Brain microvascular endothelial cell (primary cell): ENCODE data around the gene CDC42BPA.

Experiments used
- DNase-seq: peaks from one replicate; pipeline ENCODE4 v3.0.0-alpha.2; 2020
- H3K27ac ChIP-seq: fragments of 250-450 bp; sonication (Bioruptor Pico); 2 replicates; pipeline ENCODE4 v1.5.1; 2020; ENCODE audit warnings: mild to moderate bottlenecking, moderate library complexity
- H3K27me3 ChIP-seq: fragments of 250-450 bp; sonication (Bioruptor Pico); replicated peaks from 2 replicates; pipeline ENCODE4 v1.5.1; 2020; ENCODE audit warnings: mild to moderate bottlenecking
- H3K36me3 ChIP-seq: fragments of 250-450 bp; sonication (Bioruptor Pico); replicated peaks from 2 replicates; pipeline ENCODE4 v1.5.1; 2020; ENCODE audit warnings: mild to moderate bottlenecking
- H3K4me3 ChIP-seq: 2 replicates; pipeline ENCODE4 v1.5.1; 2011; ENCODE audit warnings: low read depth, mild to moderate bottlenecking, control low read depth, low read length, moderate library complexity
- CTCF ChIP-seq: IDR thresholded peaks from 2 replicates; pipeline ENCODE4 v1.5.1; 2011; ENCODE audit warnings: low read depth, mild to moderate bottlenecking, moderate library complexity, low read length, control low read depth, inconsistent platforms; ENCODE audit errors: missing control alignments
- in situ Hi-C: cut with HindIII; loops from 2 replicates; pipeline ENCODE4 v1.10.0; 2017; ENCODE audit warnings: low sequenced_read_pairs, low pct_ligation_motif_present

The CDC42BPA gene

DNA sequence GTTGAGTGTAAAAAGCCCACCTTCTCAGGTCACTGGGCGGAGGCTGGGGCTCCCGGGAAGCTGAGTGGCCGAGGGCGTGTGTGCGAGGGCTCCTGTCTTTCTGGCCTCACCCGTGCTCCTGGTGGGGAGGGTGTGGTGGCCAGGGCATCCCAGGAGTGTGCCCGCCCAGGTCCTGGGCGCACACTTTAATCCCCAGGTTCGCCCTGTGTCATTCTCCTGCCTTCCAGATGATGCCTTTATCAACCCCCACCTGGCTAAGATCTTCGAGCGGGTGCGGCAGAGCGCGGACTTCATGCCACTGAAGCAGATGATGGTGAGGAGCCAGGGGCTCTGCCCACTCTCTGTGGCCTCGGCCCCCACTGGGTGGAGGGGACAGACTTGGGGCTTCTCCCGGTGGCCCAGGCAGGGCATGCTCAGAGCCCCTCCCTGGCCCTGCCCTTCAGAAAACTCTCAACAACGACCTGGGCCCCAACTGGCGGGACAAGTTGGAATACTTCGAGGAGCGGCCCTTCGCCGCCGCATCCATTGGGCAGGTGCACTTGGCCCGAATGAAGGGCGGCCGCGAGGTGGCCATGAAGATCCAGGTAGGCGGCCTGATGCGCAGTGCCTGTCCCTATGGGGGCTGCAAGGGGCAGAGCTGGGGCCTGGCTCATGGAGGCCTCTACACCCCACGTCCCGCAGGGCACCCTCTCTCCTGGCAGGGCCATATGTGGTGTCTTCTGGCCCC, 335.7 kb downstream of the CDC42BPA start:
- Histone ChIP-seq H3K36me3 (no peaks in the 10 kb centered on the region), H3K27ac (no peak overlapping the region), H3K4me3 (no peak overlapping the region), H3K27me3 (no peaks in the 10 kb centered on the region)
- no peak for DNase-seq
- in situ Hi-C loops = no loop called here
- no peak for TF ChIP-seq CTCF

DNA sequence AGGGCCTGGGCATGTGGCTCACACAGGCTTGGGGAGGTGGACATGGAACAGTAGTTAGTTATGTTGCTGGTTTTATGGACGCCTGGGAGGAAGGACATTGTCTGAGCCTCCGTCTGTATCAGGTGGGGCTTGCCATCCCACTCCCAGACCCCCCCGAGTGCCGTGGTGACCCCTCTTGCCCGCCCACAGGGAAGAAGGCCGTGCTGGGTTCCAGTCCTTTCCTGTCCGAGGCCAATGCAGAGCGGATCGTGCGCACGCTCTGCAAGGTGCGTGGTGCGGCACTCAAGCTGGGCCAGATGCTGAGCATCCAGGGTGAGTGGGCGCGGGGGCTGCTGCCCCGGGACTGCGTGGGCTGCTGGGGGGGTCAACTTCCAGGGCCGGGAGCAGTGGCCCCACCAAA, 336.5 kb downstream of the CDC42BPA start:
- H3K4me3 ChIP-seq = no peak overlapping the region
- DNase-seq = no peak
- no peak for TF ChIP-seq CTCF
- no peaks in the 10 kb centered on the region for H3K27me3 ChIP-seq
- H3K27ac ChIP-seq = no peak overlapping the region
- in situ Hi-C loops = no loop called here
- no peaks in the 10 kb centered on the region for H3K36me3 ChIP-seq

GRCh38 chr1:226981386-226981817, 336.9 kb downstream of the CDC42BPA start:
- Histone ChIP-seq H3K36me3 (no peaks in the 10 kb centered on the region), H3K4me3 (no peak overlapping the region), H3K27me3 (no peaks in the 10 kb centered on the region), H3K27ac (no peak overlapping the region)
- no peak for TF ChIP-seq CTCF
- in situ Hi-C loops = no loop called here
- DNase-seq = no peak

DNA sequence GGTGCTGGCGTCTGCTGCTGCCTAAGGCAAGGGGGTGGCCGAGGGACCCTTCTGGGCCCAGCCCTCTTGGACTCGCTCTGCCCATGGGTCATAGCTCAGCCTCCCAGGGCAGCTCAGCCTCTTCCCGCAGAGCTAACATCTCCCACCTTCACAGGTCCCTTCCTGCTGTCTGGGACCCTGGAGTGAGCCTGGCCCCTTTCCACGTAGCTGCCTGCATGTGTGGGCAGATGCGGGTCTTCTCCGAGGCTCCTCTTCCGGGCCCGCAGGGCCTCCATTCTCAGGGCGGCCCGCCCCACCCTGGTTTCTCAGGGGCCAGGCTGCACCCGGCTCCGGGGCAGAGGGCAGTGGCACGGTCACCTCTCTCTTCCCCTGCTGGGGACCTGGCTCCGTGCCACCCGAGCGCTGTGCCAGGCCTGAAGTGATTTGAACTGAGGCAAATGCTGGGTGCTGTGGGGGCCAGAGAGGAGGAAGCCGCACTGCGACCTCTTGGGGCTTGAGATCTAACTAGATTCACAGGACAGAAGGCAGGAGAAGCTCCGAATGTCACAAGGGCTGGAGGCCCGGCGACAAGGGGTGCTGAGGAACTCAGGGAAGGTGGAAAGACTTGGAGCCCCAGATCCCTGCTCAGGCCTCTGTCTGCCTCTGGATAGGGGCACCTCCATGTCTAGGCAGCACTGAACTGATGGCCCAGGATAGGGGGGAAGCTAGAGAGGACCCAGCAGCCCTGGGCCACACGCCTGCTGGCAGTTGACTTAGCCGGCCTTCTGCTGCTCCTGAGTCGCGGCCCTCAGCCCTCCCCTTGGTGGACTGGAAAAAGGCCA, 337.5 kb downstream of the CDC42BPA start:
- H3K27ac ChIP-seq = no peak overlapping the region
- no peak for DNase-seq
- in situ Hi-C loops = no loop called here
- no peaks in the 10 kb centered on the region for H3K36me3 ChIP-seq
- no peaks in the 10 kb centered on the region for H3K27me3 ChIP-seq
- no peak overlapping the region for H3K4me3 ChIP-seq
- no peak for TF ChIP-seq CTCF

DNA sequence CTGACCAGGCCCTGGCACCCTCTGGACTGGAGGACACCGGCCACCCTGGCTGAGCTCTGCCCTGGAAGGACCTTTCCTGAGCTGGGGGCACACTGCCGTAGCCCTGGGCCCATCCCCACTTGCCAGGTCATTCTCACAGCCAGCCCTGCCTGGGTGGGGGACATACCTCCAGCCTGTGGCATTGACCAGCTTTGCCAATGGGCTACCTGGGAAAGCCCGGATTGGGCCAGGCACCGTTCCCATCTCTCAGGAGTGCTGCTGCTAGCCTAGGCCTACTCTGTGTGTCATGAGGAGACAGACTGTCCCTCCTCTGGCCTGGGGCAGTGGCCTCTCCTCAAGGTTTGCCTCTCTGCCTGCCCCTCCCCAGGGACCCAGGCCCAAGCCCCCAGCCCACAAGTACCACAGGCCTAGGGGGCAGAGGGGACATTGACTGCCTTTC, 338.2 kb downstream of the CDC42BPA start:
- Histone ChIP-seq H3K36me3 (no peaks in the 10 kb centered on the region), H3K27ac (no peak overlapping the region), H3K27me3 (no peaks in the 10 kb centered on the region), H3K4me3 (no peak overlapping the region)
- DNase-seq = no peak
- TF ChIP-seq CTCF = no peak
- in situ Hi-C loops = no loop called here
